Measurements from ENCODE around the gene EXOC2. TPM values are rescaled to one million over a fixed set of nuclear protein-coding genes. Genes with fewer than 3 reads are reported as not detected.

The EXOC2 gene
- total RNA-seq, 2 experiments from 2014 or later: 22.5 to 24.8 TPM

- Histone ChIP-seq H3K79me2 (ENCODE audit: insufficient read depth, low read depth, low read length) (no peaks in the 10 kb centered on the region; the same call in 1 of the 2 replicates), H3K4me1 (ENCODE audit: insufficient read depth, low read length, poor library complexity, severe bottlenecking) (no peaks in the 10 kb centered on the region), H3K27ac (ENCODE audit: low read depth, low read length, poor library complexity, severe bottlenecking) (no peak overlapping the region), H3K4me2 (ENCODE audit: low read length) (no peak overlapping the region), H3K4me3 (ENCODE audit: low read depth, low read length, poor library complexity, severe bottlenecking) (no peak overlapping the region), H2AFZ (ENCODE audit: low read length) (no peak overlapping the region), H3K9me3 (ENCODE audit: low read length) (no peaks in the 10 kb centered on the region), H4K20me1 (ENCODE audit: insufficient read depth, low read length) (no peaks in the 10 kb centered on the region; the same call in 1 of the 2 replicates), H3K9me2 (ENCODE audit: insufficient read depth, low read length) (no peaks in the 10 kb centered on the region), H3K36me3 (ENCODE audit: insufficient read depth, low read length) (no peaks in the 10 kb centered on the region)
- POLR2A ChIA-PET: no interaction called here
- CTCF ChIA-PET (ENCODE audit: unreplicated experiment): no interaction called here
- no peak for DNase-seq (ENCODE audit: low spot score)
- BruUV-seq (replicated peaks): no TSS peak
- TF ChIP-seq, protein P1, sequence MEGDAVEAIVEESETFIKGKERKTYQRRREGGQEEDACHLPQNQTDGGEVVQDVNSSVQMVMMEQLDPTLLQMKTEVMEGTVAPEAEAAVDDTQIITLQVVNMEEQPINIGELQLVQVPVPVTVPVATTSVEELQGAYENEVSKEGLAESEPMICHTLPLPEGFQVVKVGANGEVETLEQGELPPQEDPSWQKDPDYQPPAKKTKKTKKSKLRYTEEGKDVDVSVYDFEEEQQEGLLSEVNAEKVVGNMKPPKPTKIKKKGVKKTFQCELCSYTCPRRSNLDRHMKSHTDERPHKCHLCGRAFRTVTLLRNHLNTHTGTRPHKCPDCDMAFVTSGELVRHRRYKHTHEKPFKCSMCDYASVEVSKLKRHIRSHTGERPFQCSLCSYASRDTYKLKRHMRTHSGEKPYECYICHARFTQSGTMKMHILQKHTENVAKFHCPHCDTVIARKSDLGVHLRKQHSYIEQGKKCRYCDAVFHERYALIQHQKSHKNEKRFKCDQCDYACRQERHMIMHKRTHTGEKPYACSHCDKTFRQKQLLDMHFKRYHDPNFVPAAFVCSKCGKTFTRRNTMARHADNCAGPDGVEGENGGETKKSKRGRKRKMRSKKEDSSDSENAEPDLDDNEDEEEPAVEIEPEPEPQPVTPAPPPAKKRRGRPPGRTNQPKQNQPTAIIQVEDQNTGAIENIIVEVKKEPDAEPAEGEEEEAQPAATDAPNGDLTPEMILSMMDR (conservative IDR thresholded peaks at IDR 0.05; ENCODE audit: low read length): no peak
- intact Hi-C loops (cut with micrococcal nuclease; ENCODE audit: unreplicated experiment): no loop called here
These were observed 34.7 kb downstream of the EXOC2 start for GRCh38 chr6:658244-658643.

DNA sequence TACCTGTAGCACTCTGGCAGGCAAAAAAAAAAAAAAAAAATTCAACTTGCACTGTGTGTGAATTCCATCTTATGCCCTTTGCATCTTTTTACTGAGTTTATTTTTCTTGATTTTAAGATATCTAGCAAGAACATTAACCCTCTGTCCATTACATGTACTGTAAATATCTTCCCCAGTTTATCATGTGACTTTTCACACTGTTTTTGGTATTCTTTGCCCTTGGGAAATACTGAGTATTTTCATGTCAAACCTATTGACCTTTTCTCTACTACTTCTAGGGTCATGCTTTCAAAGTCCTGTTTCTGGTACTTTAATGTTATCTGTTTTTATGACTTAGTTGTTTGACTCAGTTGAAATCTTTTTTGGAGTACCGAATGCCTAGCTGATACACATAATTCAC lies 35.2 kb downstream of the EXOC2 start:
- TF ChIP-seq, protein P1 (conservative IDR thresholded peaks at IDR 0.05; ENCODE audit: low read length): no peak
- no peak for TF ChIP-seq EZH2phosphoT487 (IDR thresholded peaks at IDR 0.05; ENCODE audit: borderline replicate concordance, low read depth, low read length)
- Histone ChIP-seq H3K4me2 (ENCODE audit: low read length) (no peak overlapping the region), H3K79me2 (ENCODE audit: insufficient read depth, low read depth, low read length) (no peaks in the 10 kb centered on the region; the same call in 1 of the 2 replicates), H3K4me3 (ENCODE audit: low read depth, low read length, poor library complexity, severe bottlenecking) (no peak overlapping the region), H3K9me2 (ENCODE audit: insufficient read depth, low read length) (no peaks in the 10 kb centered on the region), H3K9me3 (ENCODE audit: low read length) (no peaks in the 10 kb centered on the region), H3K27ac (ENCODE audit: low read depth, low read length, poor library complexity, severe bottlenecking) (no peak overlapping the region), H3K36me3 (ENCODE audit: insufficient read depth, low read length) (no peaks in the 10 kb centered on the region), H3K4me1 (ENCODE audit: insufficient read depth, low read length, poor library complexity, severe bottlenecking) (no peaks in the 10 kb centered on the region), H2AFZ (ENCODE audit: low read length) (no peak overlapping the region), H4K20me1 (ENCODE audit: insufficient read depth, low read length) (no peaks in the 10 kb centered on the region; the same call in 1 of the 2 replicates)
- POLR2A ChIA-PET: interaction anchor here (0.7 kb wide), 1 partner anchor 28 kb away, joined by 3 read pairs; no protein-coding TSS in a partner anchor
- no peak for DNase-seq (ENCODE audit: low spot score)
- BruUV-seq (replicated peaks): no TSS peak
- intact Hi-C loops (cut with micrococcal nuclease; ENCODE audit: unreplicated experiment): no loop called here
- CTCF ChIA-PET (ENCODE audit: unreplicated experiment): no interaction called here

DNA sequence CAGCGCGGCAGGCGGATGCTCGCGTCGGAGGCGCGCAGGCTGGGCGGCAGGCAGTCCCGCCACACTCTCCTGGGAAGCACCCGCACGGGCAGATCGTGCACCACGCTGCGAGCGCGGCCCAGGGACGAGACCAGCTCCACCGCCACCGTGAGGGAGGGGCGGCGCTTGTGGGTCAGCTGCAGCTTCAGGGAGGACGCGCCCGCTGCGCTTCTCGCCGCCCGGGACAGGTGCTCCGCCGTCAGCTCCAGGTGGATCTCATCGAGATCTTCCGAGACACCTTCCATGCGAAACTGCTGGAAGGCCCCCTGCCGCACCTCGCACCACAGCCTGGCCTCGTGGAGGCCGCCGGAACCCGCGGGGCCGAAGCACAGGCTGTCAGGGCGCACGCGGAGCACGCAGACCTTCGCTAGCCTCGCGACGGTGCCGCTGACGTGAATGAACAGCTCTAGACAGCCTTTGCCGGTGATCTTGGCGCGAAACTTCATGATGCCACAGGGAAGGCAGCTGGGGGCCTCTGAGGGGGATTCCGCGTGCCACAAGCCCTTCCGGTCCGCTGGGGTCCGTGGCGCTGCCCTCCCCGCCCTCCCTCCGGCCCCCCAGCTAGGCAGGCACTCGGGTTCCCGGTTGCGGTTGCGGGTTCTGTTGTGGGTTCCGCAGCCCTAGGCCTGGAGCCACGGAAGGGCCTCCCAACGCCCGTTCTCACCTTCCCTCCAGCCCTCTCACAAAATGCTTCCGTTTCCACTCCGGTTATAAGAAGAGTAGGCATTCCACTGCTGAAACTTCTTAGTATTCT lies 36.3 kb downstream of the EXOC2 start, which contains the start of gene HUS1B:
HUS1B (minus strand) TSS at position 641 of the 793 bp plus-strand sequence; CDS start at position 485, 156 bp downstream.
- CTCF ChIA-PET (ENCODE audit: unreplicated experiment): no interaction called here
- H3K4me3 ChIP-seq (ENCODE audit: low read depth, low read length, poor library complexity, severe bottlenecking): no peak within 1 kb of the TSS
- no peak within 1 kb of the TSS for H3K4me2 ChIP-seq (ENCODE audit: low read length)
- DNase-seq (ENCODE audit: low spot score): no peak
- H3K9me2 ChIP-seq (ENCODE audit: insufficient read depth, low read length): no peaks in the 10 kb centered on the region
- intact Hi-C loops (cut with micrococcal nuclease; ENCODE audit: unreplicated experiment): no loop called here
- POLR2A ChIA-PET: interaction anchor here (0.5 to 0.7 kb wide), 2 partner anchors 27 to 1354 kb away, joined by 3 read pairs; no protein-coding TSS in a partner anchor
- no peaks in the 10 kb centered on the region for H3K9me3 ChIP-seq (ENCODE audit: low read length)
- no peaks in the 10 kb centered on the region; the same call in 1 of the 2 replicates for H3K79me2 ChIP-seq (ENCODE audit: insufficient read depth, low read depth, low read length)
- no peak for TF ChIP-seq EZH2phosphoT487 (IDR thresholded peaks at IDR 0.05; ENCODE audit: borderline replicate concordance, low read depth, low read length)
- TF ChIP-seq, protein P1 (conservative IDR thresholded peaks at IDR 0.05; ENCODE audit: low read length): no peak
- no peaks in the 10 kb centered on the region for H3K36me3 ChIP-seq (ENCODE audit: insufficient read depth, low read length)
- no peak within 1 kb of the TSS for H2AFZ ChIP-seq (ENCODE audit: low read length)
- no peaks in the 10 kb centered on the region for H3K4me1 ChIP-seq (ENCODE audit: insufficient read depth, low read length, poor library complexity, severe bottlenecking)
- H4K20me1 ChIP-seq (ENCODE audit: insufficient read depth, low read length): no peaks in the 10 kb centered on the region; the same call in 1 of the 2 replicates
- H3K27ac ChIP-seq (ENCODE audit: low read depth, low read length, poor library complexity, severe bottlenecking): no peak within 1 kb of the TSS
- no TSS peak for BruUV-seq (replicated peaks)

All from OCI-LY7 (cell line).